ENCODE results near the gene CH25H. TPM values are rescaled to one million over a fixed set of nuclear protein-coding genes. Genes with fewer than 3 reads are reported as not detected.
"Not testable (repeated sequence)": the region's sequence is repeated elsewhere in the genome, so short reads cannot be mapped to it uniquely, and the experiment has no call there.

CH25H gene
- total RNA-seq, 2 experiments from 2014 or later = not detected

- H3K4me1 Mint-ChIP-seq (ENCODE audit: low read depth) = peaks cover 12% of the 10 kb centered on the region
- CTCF ChIA-PET = no interaction called here
- POLR2A ChIA-PET = no interaction called here
- peaks cover 8% of the 10 kb centered on the region for H3K27me3 Mint-ChIP-seq (ENCODE audit: low read depth)
- H3K27ac Mint-ChIP-seq = no peak overlapping the region
- no peaks in the 10 kb centered on the region for H3K36me3 Mint-ChIP-seq (ENCODE audit: low read depth)
- peaks cover 8% of the 10 kb centered on the region for H3K9me3 Mint-ChIP-seq (ENCODE audit: insufficient read depth)
- DNase-seq = no peak
- no peak for ATAC-seq
- H3K4me3 Mint-ChIP-seq = no peak overlapping the region
Measured at GRCh38 chr10:89189211-89189734, 17.8 kb downstream of the CH25H start.

DNA sequence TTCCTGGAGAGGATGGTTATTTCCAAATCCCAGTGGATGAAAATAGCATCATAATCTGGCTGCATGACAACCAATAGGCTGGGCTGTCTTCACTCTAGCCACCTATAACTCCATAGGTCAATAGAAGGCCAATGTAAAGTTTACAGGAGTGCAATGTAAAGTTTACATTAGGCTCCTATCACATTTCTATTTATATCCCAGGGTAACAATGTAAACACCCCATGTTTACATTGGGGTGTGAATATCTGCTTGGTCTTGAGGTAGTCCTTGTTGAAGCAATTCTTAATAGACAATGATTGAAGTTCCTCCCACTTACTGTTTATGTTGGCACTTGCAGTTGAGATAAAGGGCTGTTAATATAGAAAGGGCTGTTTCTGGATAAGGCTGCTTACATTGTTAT, 21.5 kb downstream of the CH25H start:
- Mint-ChIP-seq H3K9me3 (ENCODE audit: insufficient read depth) (peaks cover 8% of the 10 kb centered on the region), H3K4me3 (no peak overlapping the region), H3K27ac (no peak overlapping the region), H3K36me3 (ENCODE audit: low read depth) (no peaks in the 10 kb centered on the region), H3K4me1 (ENCODE audit: low read depth) (peaks cover 3% of the 10 kb centered on the region), H3K27me3 (ENCODE audit: low read depth) (peaks cover 21% of the 10 kb centered on the region)
- no peak for ATAC-seq
- ChIA-PET CTCF (interaction anchor here (1.3 kb wide), 1 partner anchor 251 kb away, joined by 3 read pairs; no protein-coding TSS in a partner anchor), POLR2A (no interaction called here)
- no peak for DNase-seq

DNA sequence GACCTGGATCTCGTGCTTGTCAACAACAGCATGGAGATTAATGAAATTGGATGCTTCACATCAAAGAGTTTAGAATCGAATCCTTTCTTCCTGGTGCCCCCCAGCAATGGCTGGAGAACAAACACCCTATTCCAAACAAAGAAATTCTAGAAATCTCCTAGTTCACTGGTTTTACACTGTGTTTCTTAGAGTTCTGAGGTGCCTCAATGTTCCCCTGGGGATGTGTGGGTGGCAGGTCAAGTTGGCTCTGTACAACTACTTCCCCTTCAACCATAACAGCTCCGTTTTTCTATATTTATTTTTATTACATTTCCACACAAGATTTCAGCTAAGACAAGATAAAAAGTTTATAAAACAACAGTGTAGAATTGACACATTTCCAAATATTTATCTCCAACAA, 22.5 kb downstream of the CH25H start:
- ChIA-PET CTCF (interaction anchor here (1.0 to 1.3 kb wide), 2 partner anchors 32 to 250 kb away, joined by 3 read pairs; no protein-coding TSS in a partner anchor), POLR2A (no interaction called here)
- Mint-ChIP-seq H3K27ac (no peak overlapping the region), H3K27me3 (ENCODE audit: low read depth) (peaks cover 21% of the 10 kb centered on the region), H3K36me3 (ENCODE audit: low read depth) (no peaks in the 10 kb centered on the region), H3K4me1 (ENCODE audit: low read depth) (peaks cover 3% of the 10 kb centered on the region), H3K4me3 (no peak overlapping the region), H3K9me3 (ENCODE audit: insufficient read depth) (peaks cover 8% of the 10 kb centered on the region)
- ATAC-seq (no peak), DNase-seq (no peak)

DNA sequence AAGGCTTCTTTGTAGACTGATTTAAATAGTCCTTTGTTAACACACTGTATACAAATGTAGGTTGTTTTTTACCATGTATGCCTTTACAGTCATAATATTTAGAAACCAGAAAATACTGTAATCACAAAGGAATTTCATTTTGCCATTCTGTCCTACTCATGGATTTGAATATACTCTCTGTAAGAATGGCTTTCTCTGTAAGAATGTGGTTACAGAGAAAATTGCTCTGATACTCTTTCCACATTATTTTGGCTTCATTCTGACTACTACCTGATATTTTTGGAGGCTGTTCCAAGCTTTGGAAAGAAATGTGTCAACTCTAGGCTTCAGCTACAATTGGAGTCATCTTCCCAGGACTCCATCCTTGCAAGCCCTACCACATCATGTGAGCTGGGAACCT, 23.5 kb downstream of the CH25H start:
- Mint-ChIP-seq H3K27me3 (ENCODE audit: low read depth) (peaks cover 21% of the 10 kb centered on the region), H3K36me3 (ENCODE audit: low read depth) (no peaks in the 10 kb centered on the region), H3K27ac (no peak overlapping the region), H3K4me3 (no peak overlapping the region), H3K4me1 (ENCODE audit: low read depth) (peaks cover 3% of the 10 kb centered on the region), H3K9me3 (ENCODE audit: insufficient read depth) (peaks cover 5% of the 10 kb centered on the region)
- ATAC-seq (no peak), DNase-seq (no peak)
- ChIA-PET POLR2A (no interaction called here), CTCF (interaction anchor here (0.9 kb wide), 1 partner anchor 9 kb away, joined by 3 read pairs; no protein-coding TSS in a partner anchor)

GRCh38 chr10:89182894-89183293, 24.2 kb downstream of the CH25H start:
- Mint-ChIP-seq H3K9me3 (ENCODE audit: insufficient read depth) (no peaks in the 10 kb centered on the region), H3K27me3 (ENCODE audit: low read depth) (peaks cover 21% of the 10 kb centered on the region), H3K27ac (no peak overlapping the region), H3K4me3 (no peak overlapping the region), H3K4me1 (ENCODE audit: low read depth) (peaks cover 3% of the 10 kb centered on the region), H3K36me3 (ENCODE audit: low read depth) (no peaks in the 10 kb centered on the region)
- DNase-seq (no peak), ATAC-seq (no peak)
- ChIA-PET POLR2A (no interaction called here), CTCF (interaction anchor here (0.9 kb wide), 1 partner anchor 8 kb away, joined by 3 read pairs; no protein-coding TSS in a partner anchor)

DNA sequence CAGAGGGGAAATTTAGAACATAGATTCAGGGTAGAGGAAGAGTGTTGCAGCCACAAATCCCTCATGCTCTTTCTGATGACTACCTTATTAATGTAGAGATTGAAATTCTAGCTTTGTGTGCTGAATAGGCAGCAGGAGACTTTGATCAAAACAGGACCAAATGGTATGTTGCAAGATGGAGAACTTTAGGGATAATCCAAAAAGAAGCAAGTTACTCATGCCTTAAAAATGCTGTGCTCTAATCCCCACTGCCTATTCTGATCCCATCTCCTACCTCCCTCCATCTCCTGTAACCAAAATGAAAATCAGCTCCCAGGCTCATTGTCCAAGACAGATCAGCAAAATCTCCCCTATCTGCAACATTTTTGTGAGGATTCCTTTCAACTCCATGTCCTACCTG, 31.3 kb downstream of the CH25H start:
- H3K27ac Mint-ChIP-seq = no peak overlapping the region
- H3K36me3 Mint-ChIP-seq (ENCODE audit: low read depth) = no peaks in the 10 kb centered on the region
- ChIA-PET CTCF (interaction anchor here (1.2 kb wide), 1 partner anchor 146 kb away, joined by 3 read pairs; no protein-coding TSS in a partner anchor), POLR2A (no interaction called here)
- no peaks in the 10 kb centered on the region for H3K4me1 Mint-ChIP-seq (ENCODE audit: low read depth)
- no peak for ATAC-seq
- peaks cover 18% of the 10 kb centered on the region for H3K27me3 Mint-ChIP-seq (ENCODE audit: low read depth)
- no peak for DNase-seq
- no peak overlapping the region for H3K4me3 Mint-ChIP-seq
- H3K9me3 Mint-ChIP-seq (ENCODE audit: insufficient read depth) = no peaks in the 10 kb centered on the region

- Mint-ChIP-seq H3K4me3 (no peak overlapping the region), H3K27me3 (ENCODE audit: low read depth) (peaks cover 30% of the 10 kb centered on the region), H3K36me3 (ENCODE audit: low read depth) (no peaks in the 10 kb centered on the region), H3K27ac (no peak overlapping the region), H3K4me1 (ENCODE audit: low read depth) (no peaks in the 10 kb centered on the region), H3K9me3 (ENCODE audit: insufficient read depth) (no peaks in the 10 kb centered on the region)
- ChIA-PET POLR2A (no interaction called here), CTCF (no interaction called here)
- DNase-seq (no peak), ATAC-seq (no peak)
Measured at GRCh38 chr10:89173075-89173474, 34.0 kb downstream of the CH25H start.

DNA sequence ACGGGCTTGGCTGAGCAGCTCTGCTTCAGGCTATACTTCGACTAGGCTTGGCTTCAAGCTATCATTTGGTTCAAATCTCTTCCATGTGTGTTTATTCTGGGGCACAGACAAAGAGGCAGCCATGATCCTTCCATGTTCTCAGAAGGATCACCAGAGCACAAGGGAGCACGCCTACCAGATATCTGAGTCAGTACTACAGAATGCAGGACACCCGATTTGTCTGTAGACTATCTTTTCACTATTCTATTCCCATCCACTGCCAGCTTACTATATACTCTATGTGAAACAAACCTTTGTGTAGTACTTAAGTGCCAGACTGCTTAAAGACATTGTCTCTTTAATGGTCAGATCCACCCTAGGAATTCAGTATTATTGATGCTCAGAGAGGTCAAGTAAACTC, 35.1 kb downstream of the CH25H start:
- Mint-ChIP-seq H3K4me1 (ENCODE audit: low read depth) (no peaks in the 10 kb centered on the region), H3K27me3 (ENCODE audit: low read depth) (peaks cover 30% of the 10 kb centered on the region), H3K9me3 (ENCODE audit: insufficient read depth) (no peaks in the 10 kb centered on the region), H3K27ac (no peak overlapping the region), H3K4me3 (no peak overlapping the region), H3K36me3 (ENCODE audit: low read depth) (no peaks in the 10 kb centered on the region)
- DNase-seq (no peak), ATAC-seq (no peak)
- POLR2A ChIA-PET = no interaction called here
- CTCF ChIA-PET = no interaction called here

- DNase-seq = no peak
- ChIA-PET POLR2A (no interaction called here), CTCF (no interaction called here)
- H3K27me3 Mint-ChIP-seq (ENCODE audit: low read depth) = peaks cover 32% of the 10 kb centered on the region
- H3K4me3 Mint-ChIP-seq = no peak overlapping the region
- no peak for ATAC-seq
- H3K36me3 Mint-ChIP-seq (ENCODE audit: low read depth) = no peaks in the 10 kb centered on the region
- no peaks in the 10 kb centered on the region for H3K4me1 Mint-ChIP-seq (ENCODE audit: low read depth)
- no peak overlapping the region for H3K27ac Mint-ChIP-seq
- H3K9me3 Mint-ChIP-seq (ENCODE audit: insufficient read depth) = no peaks in the 10 kb centered on the region
Measured at GRCh38 chr10:89171263-89171872, 35.7 kb downstream of the CH25H start.

DNA sequence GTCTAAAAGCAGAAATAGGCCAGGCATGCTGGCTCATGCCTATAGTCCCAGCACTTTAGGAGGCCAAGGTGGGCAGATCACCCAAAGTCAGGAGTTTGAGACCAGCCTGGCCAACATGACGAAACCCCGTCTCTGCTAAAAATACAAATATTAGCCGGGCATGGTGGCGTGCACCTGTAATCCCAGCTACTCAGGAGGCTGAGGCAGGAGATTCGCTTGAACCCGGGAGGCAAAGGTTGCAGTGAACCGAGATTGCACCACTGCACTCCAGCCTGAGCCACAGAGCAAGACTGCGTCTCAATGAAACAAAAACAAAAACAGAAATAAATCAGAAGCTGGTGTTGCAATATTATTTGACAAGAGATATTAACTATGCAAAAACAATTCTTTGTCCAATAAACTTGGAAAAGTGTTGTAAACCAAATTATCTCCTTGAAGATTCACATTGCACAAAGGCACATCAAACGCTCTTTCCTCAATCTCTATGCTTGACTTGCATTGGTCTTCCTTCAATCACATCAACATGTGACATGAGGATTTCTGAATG, 38.7 kb downstream of the CH25H start:
- H3K4me1 Mint-ChIP-seq (ENCODE audit: low read depth) = peaks cover 20% of the 10 kb centered on the region
- H3K9me3 Mint-ChIP-seq (ENCODE audit: insufficient read depth); ATAC-seq; DNase-seq; CTCF ChIA-PET; H3K4me3 Mint-ChIP-seq; H3K36me3 Mint-ChIP-seq (ENCODE audit: low read depth); H3K27ac Mint-ChIP-seq; POLR2A ChIA-PET: not testable (repeated sequence)
- H3K27me3 Mint-ChIP-seq (ENCODE audit: low read depth) = peaks cover 30% of the 10 kb centered on the region

- no peaks in the 10 kb centered on the region for H3K9me3 Mint-ChIP-seq (ENCODE audit: insufficient read depth)
- no peak for ATAC-seq
Measured at GRCh38 chr10:89167915-89168314, 39.2 kb downstream of the CH25H start.

DNA sequence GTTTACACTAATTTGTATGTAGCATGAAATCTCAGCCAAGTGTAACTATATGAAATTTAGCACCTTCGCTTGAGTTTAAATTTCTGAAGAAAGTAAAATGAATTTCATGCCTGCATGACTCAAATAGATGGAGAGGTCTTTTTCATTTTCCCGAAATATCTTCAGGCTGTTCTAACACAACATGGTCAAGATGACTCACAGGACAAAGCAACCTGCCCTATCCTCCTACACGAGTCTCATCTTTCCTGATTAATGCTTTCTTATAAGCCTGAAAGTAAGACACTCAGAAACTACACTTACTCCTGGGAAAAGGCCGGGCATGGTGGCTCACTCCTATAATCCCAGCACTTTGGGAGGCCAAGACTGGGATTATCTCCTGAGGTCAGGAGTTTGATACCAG, 41.2 kb downstream of the CH25H start:
- ChIA-PET POLR2A (no interaction called here), CTCF (interaction anchor here (1.4 to 2.9 kb wide), 2 partner anchors 52 to 137 kb away, joined by 3 to 11 read pairs; no protein-coding TSS in a partner anchor)
- no peak overlapping the region for H3K4me3 Mint-ChIP-seq
- ATAC-seq (no peak), DNase-seq (no peak)
- no peaks in the 10 kb centered on the region for H3K9me3 Mint-ChIP-seq (ENCODE audit: insufficient read depth)
- no peak overlapping the region for H3K27ac Mint-ChIP-seq
- peaks cover 25% of the 10 kb centered on the region for H3K4me1 Mint-ChIP-seq (ENCODE audit: low read depth)
- no peaks in the 10 kb centered on the region for H3K36me3 Mint-ChIP-seq (ENCODE audit: low read depth)
- H3K27me3 Mint-ChIP-seq (ENCODE audit: low read depth) = peaks cover 15% of the 10 kb centered on the region

More at GRCh38 chr10:89167915-89168314, 39.2 kb downstream of the CH25H start:
- CTCF ChIA-PET = interaction anchor here (1.2 kb wide), 1 partner anchor 233 kb away, joined by 3 read pairs; no protein-coding TSS in a partner anchor
- POLR2A ChIA-PET = no interaction called here
- peaks cover 30% of the 10 kb centered on the region for H3K27me3 Mint-ChIP-seq (ENCODE audit: low read depth)
- H3K4me3 Mint-ChIP-seq = no peak overlapping the region
- H3K27ac Mint-ChIP-seq = no peak overlapping the region
- no peak for DNase-seq
- no peaks in the 10 kb centered on the region for H3K36me3 Mint-ChIP-seq (ENCODE audit: low read depth)
- peaks cover 25% of the 10 kb centered on the region for H3K4me1 Mint-ChIP-seq (ENCODE audit: low read depth)
